H1 (cell line): ENCODE data around the gene CAPZB. TPM values are rescaled to one million over a fixed set of nuclear protein-coding genes. Genes with fewer than 3 reads are reported as not detected.

ENCODE experiments used
- BACH1 ChIP-seq: IDR thresholded peaks from 2 replicates; pipeline ENCODE4 v1.6.1; 2012; ENCODE audit warnings: low read length, improper control_type of control experiment
- EP300 ChIP-seq, 2 experiments: IDR thresholded peaks; 1 replicate in 1 of 2; 2 replicates in 1 of 2; pipeline ENCODE4 v1.6.1; 2011 to 2012; ENCODE audit warnings: low read depth in 2 of 2, low read length in 2 of 2, mild to moderate bottlenecking in 2 of 2, borderline replicate concordance in 1 of 2, inconsistent platforms in 1 of 2, moderate library complexity in 1 of 2
- PHF8 ChIP-seq: fragments of 200-600 bp; sonication (generic); conservative IDR thresholded peaks from 2 replicates; pipeline ENCODE4 v1.7.1; 2012; ENCODE audit warnings: low read depth, mild to moderate bottlenecking, inconsistent platforms, low read length, moderate library complexity
- SP4 ChIP-seq: IDR thresholded peaks from 2 replicates; pipeline ENCODE4 v1.6.1; 2012; ENCODE audit warnings: low read length, inconsistent platforms
- USF2 ChIP-seq: IDR thresholded peaks from 2 replicates; pipeline ENCODE4 v1.6.1; 2011; ENCODE audit warnings: low read length, improper control_type of control experiment
- polyA plus RNA-seq, 7 experiments: library from polyadenylated mRNA; depleted of rRNA in 3 of 7; stranded (reverse) in 5 of 7; unstranded in 2 of 7; fragments of >200 nt in 5 of 7; fragments of 200-250 nt in 2 of 7; gene quantifications; 1 replicate in 5 of 7; 2 replicates in 1 of 7; 4 replicates in 1 of 7; pipeline versions ENCODE4 v1.2.1 to v1.2.3, GENCODE V29; 2011 to 2013; ENCODE audit warnings: missing spikeins in 2 of 7, mixed read lengths in 2 of 7
- total RNA-seq: library from RNA; stranded (reverse); fragmentation: NEBNext Ultra II Directional; extraction: Animal tissue kit (Norgen Biotek cat#: 25700); gene quantifications from 2 replicates; pipeline ENCODE4 v1.2.1, GENCODE V29; 2021

CAPZB gene
- total and polyA plus RNA-seq, 2 of the 8 experiments (the other 6 are each of a cell fraction or from before 2014, with no cell fraction given): 162 to 371 TPM

- TF ChIP-seq PHF8 (no peak), SP4 (no peak), BACH1 (no peak), USF2 (no peak), EP300 (IDR thresholded peaks at IDR 0.05; ENCODE audit: borderline replicate concordance in 1 of 2, low read depth in 2 of 2, low read length in 2 of 2) (no peak)
Measured at GRCh38 chr1:19384113-19384512, 101.2 kb downstream of the CAPZB start (continued).
